Measurements from ENCODE around the gene HTRA2.

DNA sequence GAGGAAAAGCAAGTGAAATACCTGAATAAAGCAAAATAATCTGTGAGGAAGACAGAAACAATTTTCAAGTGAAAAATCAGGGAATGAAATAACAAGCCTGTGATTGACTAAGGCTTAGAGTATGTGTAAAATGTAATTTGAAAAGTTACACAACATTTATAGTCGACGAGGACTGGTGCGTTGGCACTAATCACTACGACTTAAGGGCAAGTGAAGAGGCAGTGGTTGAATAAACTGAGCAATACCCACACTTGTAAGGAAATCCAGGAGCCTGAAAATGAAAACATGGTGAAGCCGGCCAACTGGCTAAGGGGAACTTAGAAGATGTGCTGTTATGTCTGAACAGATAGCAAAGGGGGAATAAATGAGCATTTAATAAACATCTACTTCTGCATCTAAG, 38.1 kb downstream of the HTRA2 start:
- TF ChIP-seq, protein P1, sequence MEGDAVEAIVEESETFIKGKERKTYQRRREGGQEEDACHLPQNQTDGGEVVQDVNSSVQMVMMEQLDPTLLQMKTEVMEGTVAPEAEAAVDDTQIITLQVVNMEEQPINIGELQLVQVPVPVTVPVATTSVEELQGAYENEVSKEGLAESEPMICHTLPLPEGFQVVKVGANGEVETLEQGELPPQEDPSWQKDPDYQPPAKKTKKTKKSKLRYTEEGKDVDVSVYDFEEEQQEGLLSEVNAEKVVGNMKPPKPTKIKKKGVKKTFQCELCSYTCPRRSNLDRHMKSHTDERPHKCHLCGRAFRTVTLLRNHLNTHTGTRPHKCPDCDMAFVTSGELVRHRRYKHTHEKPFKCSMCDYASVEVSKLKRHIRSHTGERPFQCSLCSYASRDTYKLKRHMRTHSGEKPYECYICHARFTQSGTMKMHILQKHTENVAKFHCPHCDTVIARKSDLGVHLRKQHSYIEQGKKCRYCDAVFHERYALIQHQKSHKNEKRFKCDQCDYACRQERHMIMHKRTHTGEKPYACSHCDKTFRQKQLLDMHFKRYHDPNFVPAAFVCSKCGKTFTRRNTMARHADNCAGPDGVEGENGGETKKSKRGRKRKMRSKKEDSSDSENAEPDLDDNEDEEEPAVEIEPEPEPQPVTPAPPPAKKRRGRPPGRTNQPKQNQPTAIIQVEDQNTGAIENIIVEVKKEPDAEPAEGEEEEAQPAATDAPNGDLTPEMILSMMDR (IDR thresholded peaks at IDR 0.05) = no peak
- no peak for TF ChIP-seq POLR2A (IDR thresholded peaks at IDR 0.05)
- no peak for TF ChIP-seq POLR2AphosphoS5 (IDR thresholded peaks at IDR 0.05)
